Measurements from ENCODE around the gene KLHL17. TPM values are rescaled to one million over a fixed set of nuclear protein-coding genes. Genes with fewer than 3 reads are reported as not detected.
"Not testable (repeated sequence)": the region's sequence is repeated elsewhere in the genome, so short reads cannot be mapped to it uniquely, and the experiment has no call there.

Gene KLHL17
- total and polyA plus RNA-seq, 2 experiments from 2014 or later: 5.5 to 19.2 TPM

DNA sequence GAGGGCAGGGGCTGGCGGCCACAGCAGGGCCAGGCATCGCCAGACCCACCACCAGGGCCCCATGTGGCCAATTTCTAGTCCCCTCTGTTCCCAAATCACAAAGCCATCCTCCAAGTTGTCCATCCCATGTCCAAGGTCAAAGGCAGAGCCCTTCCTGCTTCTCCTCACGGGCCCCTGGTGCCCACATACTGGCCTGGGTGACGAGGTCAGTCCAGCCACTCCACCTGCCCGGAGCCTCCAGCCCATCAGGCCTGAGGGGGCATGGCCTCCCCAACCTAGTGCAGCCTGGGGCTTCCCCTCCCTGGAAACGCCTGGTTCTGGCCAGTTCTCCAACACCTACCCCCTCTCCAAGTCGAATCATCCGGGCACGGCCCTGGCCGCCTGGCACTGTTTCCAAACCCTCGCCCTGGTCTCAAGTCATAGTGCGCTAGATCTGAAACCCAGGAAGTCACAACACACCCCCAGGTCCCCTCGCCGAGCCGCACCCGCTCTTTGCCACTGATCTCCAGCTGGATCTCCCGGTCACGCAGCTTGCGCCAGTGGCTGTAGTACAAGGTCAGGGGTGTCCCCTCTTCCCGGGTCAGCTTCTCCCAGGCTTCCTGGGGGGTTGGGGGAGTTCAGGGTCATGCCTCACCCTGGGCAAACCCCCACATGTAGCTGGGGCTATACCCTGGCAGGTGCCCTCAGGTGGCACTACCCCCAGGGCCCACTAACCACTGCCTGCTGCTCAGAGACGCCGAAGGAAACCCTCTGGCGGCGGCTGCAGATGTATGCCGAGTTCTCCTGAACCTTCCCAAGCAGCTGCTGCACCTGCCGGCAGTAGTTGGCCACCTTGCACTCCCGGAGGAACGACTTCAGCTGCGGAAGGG, 14.5 kb upstream of the KLHL17 start:
- in situ Hi-C loops (cut with MboI): no loop called here
- no peaks in the 10 kb centered on the region for H3K27me3 ChIP-seq (replicated peaks; ENCODE audit: insufficient read depth)

DNA sequence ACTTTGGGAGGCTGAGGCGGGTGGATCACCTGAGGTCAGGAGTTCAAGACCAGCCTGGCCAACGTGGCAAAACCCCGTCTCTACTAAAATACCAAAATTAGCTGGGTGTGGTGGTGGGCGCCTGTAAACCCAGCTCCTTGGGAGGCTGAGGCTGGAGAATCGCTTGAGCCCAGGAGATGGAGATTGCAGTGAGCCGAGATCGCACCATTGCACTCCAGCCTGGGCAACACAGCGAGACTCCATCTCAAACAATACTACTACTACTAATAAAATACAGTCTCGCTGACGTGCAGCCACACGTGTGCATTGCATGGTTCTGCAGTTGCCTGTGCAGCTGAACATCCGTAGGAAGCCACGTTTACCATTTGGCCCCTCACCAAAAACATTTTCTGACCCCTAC, 13.6 kb upstream of the KLHL17 start:
- H3K9ac ChIP-seq; H3K27ac ChIP-seq; H3K27me3 ChIP-seq (replicated peaks; ENCODE audit: insufficient read depth); in situ Hi-C loops (cut with MboI); H3K79me2 ChIP-seq (ENCODE audit: insufficient read depth); H4K20me1 ChIP-seq (ENCODE audit: insufficient read depth); H3K9me2 ChIP-seq (ENCODE audit: insufficient read depth); H3K4me1 ChIP-seq (ENCODE audit: insufficient read depth); H3K4me3 ChIP-seq; DNase-seq; H2AFZ ChIP-seq; H3K9me3 ChIP-seq (ENCODE audit: low read depth); H3K4me2 ChIP-seq (ENCODE audit: unreplicated experiment); H3K36me3 ChIP-seq (ENCODE audit: low read depth): not testable (repeated sequence)
- WGBS, 2 experiments (ENCODE audit: low coverage in 1 of 2, low lambda C conversion rate in 2 of 2, missing lambda C conversion rate in 2 of 2): 93% methylated on average over 13 of the region's 13 CpGs
- H3F3A ChIP-seq (ENCODE audit: insufficient read depth): peaks cover 16% of the 10 kb centered on the region; the same call in 1 of the 2 replicates

More for the DNA sequence above, 14.5 kb upstream of the KLHL17 start:
- no peaks in the 10 kb centered on the region for H3K9me2 ChIP-seq (ENCODE audit: insufficient read depth)
- H3K4me3 ChIP-seq: no peak overlapping the region
- no peak for TF ChIP-seq EZH2phosphoT487 (IDR thresholded peaks at IDR 0.05; ENCODE audit: insufficient read depth, low read depth)
- TF ChIP-seq EZH2 (IDR thresholded peaks at IDR 0.05; ENCODE audit: insufficient read depth, poor library complexity, severe bottlenecking): no peak
- H3F3A ChIP-seq (ENCODE audit: insufficient read depth): peaks cover 16% of the 10 kb centered on the region; the same call in 1 of the 2 replicates
- H3K4me2 ChIP-seq (ENCODE audit: unreplicated experiment): no peak overlapping the region
- no peaks in the 10 kb centered on the region for H4K20me1 ChIP-seq (ENCODE audit: insufficient read depth)
- no peak overlapping the region for H3K9ac ChIP-seq
- no peak overlapping the region for H3K27ac ChIP-seq
- H3K4me1 ChIP-seq (ENCODE audit: insufficient read depth): peaks cover 9% of the 10 kb centered on the region; the same call in 1 of the 2 replicates
- H3K36me3 ChIP-seq (ENCODE audit: low read depth): no peaks in the 10 kb centered on the region
- H3K9me3 ChIP-seq (ENCODE audit: low read depth): no peaks in the 10 kb centered on the region
- no peaks in the 10 kb centered on the region for H3K79me2 ChIP-seq (ENCODE audit: insufficient read depth)
- no peak overlapping the region for H2AFZ ChIP-seq
- WGBS, 2 experiments (ENCODE audit: low coverage in 1 of 2, low lambda C conversion rate in 2 of 2, missing lambda C conversion rate in 2 of 2): 92 to 93% methylated on average over 29 of the region's 29 CpGs
- no peak for DNase-seq

DNA sequence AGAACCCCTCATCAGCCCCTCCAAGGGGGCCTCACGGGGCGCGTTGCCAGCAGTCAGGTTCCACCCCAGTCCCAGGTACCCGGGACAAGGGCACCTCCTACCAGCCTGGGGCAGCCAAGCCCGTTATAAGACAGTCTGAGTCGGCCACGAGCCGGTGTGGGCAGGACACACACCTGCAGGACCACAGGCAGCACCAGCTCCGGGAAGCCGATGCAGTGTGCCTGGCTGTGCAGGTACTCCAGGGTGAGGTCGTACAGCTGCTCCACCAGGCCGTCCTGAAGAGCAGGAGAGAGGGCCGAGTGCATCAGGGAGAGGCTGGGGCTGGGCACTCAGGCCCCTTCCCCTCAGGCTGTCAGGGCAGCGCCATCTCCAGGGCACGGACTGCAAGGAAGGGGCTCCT, 12.4 kb upstream of the KLHL17 start:
- Histone ChIP-seq H2AFZ (no peak overlapping the region), H3K4me3 (no peak overlapping the region), H3K9me3 (ENCODE audit: low read depth) (no peaks in the 10 kb centered on the region), H3K27me3 (replicated peaks; ENCODE audit: insufficient read depth) (no peaks in the 10 kb centered on the region), H3K4me2 (ENCODE audit: unreplicated experiment) (no peak overlapping the region), H3K27ac (no peak overlapping the region), H3K9me2 (ENCODE audit: insufficient read depth) (no peaks in the 10 kb centered on the region), H3F3A (ENCODE audit: insufficient read depth) (peaks cover 16% of the 10 kb centered on the region; the same call in 1 of the 2 replicates), H3K9ac (no peak overlapping the region), H3K79me2 (ENCODE audit: insufficient read depth) (no peaks in the 10 kb centered on the region), H4K20me1 (ENCODE audit: insufficient read depth) (no peaks in the 10 kb centered on the region), H3K36me3 (ENCODE audit: low read depth) (no peaks in the 10 kb centered on the region), H3K4me1 (ENCODE audit: insufficient read depth) (no peaks in the 10 kb centered on the region)
- DNase-seq: no peak
- TF ChIP-seq EZH2phosphoT487 (IDR thresholded peaks at IDR 0.05; ENCODE audit: insufficient read depth, low read depth): no peak
- no peak for TF ChIP-seq EZH2 (IDR thresholded peaks at IDR 0.05; ENCODE audit: insufficient read depth, poor library complexity, severe bottlenecking)
- in situ Hi-C loops (cut with MboI): no loop called here
- WGBS, 2 experiments (ENCODE audit: low coverage in 1 of 2, low lambda C conversion rate in 2 of 2, missing lambda C conversion rate in 2 of 2): 97 to 98% methylated on average over 15 of the region's 15 CpGs

- no peak for DNase-seq
- no peaks in the 10 kb centered on the region for H3K9me2 ChIP-seq (ENCODE audit: insufficient read depth)
- no peaks in the 10 kb centered on the region for H3K36me3 ChIP-seq (ENCODE audit: low read depth)
- H3K27ac ChIP-seq: no peak overlapping the region
- H2AFZ ChIP-seq: no peak overlapping the region
- H3K79me2 ChIP-seq (ENCODE audit: insufficient read depth): no peaks in the 10 kb centered on the region
- 88 to 92% methylated on average over 9 of the region's 9 CpGs for WGBS, 2 experiments (ENCODE audit: low coverage in 1 of 2, low lambda C conversion rate in 2 of 2, missing lambda C conversion rate in 2 of 2)
- no peaks in the 10 kb centered on the region for H3K4me1 ChIP-seq (ENCODE audit: insufficient read depth)
- no peak overlapping the region for H3K4me3 ChIP-seq
- no peak for TF ChIP-seq EZH2 (IDR thresholded peaks at IDR 0.05; ENCODE audit: insufficient read depth, poor library complexity, severe bottlenecking)
- no peak for TF ChIP-seq EZH2phosphoT487 (IDR thresholded peaks at IDR 0.05; ENCODE audit: insufficient read depth, low read depth)
- H3K9ac ChIP-seq: no peak overlapping the region
- no peaks in the 10 kb centered on the region for H4K20me1 ChIP-seq (ENCODE audit: insufficient read depth)
- in situ Hi-C loops (cut with MboI): no loop called here
- H3K4me2 ChIP-seq (ENCODE audit: unreplicated experiment): no peak overlapping the region
- H3F3A ChIP-seq (ENCODE audit: insufficient read depth): no peaks in the 10 kb centered on the region
- H3K27me3 ChIP-seq (replicated peaks; ENCODE audit: insufficient read depth): no peaks in the 10 kb centered on the region
- H3K9me3 ChIP-seq (ENCODE audit: low read depth): no peaks in the 10 kb centered on the region
These were observed 10.1 kb upstream of the KLHL17 start for GRCh38 chr1:950268-950667.

Data from GM23248 (cell line).